NCI-H1436 treated with DMSO at 0.1 percent for 48 hours (cell line): ENCODE measurements around the gene RAD50.
"Not testable (repeated sequence)": the region's sequence is repeated elsewhere in the genome, so short reads cannot be mapped to it uniquely, and the experiment has no call there.

Source experiments
- DNase-seq: peaks from one replicate; lab custom pipeline; 2025; lab: John Stamatoyannopoulos, UW

Gene RAD50

DNA sequence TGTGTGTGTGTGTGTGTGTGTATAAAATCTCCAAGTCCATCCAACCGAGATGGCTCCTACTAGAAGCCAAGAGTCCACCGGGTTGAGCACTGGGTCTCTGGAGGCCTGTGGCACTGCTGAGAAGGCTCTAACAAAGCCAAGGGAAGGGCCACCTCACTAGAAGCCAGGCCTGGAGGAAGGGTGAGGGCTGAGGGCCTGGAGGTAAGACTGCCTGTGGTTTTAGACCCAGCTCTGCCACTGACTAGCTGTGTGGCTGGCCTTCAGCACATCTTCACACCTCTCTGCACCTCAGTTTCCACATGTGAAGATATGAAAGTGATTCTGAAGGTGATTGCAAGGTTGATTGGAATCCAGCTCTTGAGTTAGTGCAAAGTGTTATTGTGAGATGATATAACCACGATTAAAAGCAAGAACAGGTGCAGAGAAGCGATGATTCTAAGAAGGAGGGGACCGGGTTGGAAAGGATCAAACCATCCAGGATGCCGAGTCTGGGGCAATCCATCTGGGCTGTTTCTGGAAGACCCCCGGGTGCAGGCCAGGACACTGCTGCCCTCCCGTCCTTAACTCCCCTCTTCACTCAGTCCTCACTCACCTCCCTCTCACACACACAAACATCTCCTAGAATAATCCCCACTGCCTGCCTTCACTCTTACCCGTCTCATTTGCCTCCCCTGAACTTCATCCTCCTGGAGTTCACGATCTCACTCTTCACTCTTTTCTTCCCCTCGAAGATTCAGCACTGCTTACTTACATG lies 119.3 kb downstream of the RAD50 start:
- no peak for DNase-seq

DNA sequence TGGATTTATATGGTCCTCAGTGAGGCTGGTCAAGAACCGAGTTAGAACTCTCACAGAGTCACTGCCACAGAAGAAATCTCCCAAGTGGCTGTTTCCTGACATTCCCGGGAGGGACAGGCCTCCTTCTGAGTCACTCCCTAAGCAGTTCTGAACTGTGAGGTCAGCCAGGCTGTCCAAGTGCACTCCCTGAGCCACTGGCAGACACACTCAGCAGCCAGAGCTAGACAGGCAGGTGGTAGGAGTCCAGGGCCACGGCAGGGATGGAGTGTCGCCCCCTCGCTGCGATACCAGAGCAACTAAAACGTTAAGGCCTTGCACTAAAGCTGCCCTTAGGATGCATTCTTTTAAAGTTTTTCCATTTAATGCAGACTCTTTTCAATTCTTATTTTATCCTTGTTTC lies 120.4 kb downstream of the RAD50 start:
- DNase-seq = no peak

DNA sequence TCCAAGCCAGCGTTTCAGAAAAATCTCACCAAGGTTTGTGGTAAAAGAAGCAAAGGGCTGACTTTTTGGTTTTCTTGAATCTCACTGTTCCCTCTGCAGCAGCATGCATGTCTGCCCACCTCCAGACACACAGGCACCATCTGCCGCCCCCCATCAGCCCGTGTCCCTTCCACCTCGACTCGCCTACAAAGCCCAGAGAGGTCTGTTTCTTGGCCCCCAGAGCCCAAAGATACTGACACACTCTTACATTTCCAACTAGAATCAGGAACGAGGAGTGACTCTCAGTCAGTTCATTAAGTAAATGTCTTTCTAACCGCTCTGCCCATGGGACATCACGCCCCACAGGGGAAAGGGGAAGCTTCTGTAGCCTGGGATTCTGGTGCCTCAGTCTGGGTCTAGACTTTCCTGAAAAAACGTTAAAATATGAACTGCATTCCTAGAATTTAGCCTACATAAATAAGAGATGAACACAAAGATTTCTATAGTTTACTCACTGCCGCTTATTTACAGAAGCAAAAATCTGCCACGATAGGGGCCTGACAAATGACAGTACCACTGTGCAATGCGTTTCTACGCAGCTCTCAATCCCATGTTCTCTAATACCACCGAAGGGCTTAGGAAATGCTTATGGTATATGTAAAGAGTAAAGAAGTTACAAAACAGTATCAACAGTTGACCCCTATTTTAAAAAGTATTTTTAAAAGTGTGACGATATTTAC lies 121.1 kb downstream of the RAD50 start:
- no peak for DNase-seq

DNA sequence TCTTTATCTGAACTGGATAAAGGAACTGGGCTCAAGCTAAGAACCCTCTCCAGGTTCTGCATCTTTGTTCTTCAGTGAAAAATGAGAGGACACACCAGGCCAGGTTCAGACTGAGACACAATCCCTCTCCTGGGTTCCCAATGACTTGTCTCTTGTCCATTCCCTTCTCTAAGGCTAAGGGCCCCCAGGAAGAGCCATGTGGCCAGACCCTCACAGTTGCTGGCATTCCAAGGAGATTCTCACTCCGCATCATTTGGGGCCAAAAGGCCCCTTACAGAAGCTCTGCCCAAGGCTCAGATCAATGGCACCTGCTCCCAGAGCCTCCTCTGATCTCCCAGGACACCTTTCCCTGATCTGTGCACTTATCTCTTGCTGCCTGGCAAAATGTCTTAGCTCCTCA lies 122.0 kb downstream of the RAD50 start:
- no peak for DNase-seq

DNA sequence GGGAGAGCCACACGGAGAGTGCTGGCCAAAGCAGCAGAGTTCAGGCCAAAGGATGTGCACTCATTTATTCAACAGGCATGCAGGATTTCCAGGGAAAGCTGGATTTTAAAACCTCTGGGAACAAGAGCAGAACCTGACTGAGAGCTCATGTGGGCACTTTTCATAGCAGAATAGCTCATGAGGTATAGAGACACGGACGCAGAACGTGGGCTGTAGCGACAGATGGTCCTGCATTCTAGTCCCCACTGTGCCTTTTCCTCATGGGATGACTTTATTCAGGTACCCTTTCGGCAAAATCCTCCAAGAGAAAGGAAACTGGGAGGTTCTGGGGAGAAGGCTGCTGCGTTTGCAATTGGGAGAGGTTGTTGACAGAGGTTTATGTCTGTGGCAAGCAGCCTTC lies 122.4 kb downstream of the RAD50 start:
- no peak for DNase-seq

DNA sequence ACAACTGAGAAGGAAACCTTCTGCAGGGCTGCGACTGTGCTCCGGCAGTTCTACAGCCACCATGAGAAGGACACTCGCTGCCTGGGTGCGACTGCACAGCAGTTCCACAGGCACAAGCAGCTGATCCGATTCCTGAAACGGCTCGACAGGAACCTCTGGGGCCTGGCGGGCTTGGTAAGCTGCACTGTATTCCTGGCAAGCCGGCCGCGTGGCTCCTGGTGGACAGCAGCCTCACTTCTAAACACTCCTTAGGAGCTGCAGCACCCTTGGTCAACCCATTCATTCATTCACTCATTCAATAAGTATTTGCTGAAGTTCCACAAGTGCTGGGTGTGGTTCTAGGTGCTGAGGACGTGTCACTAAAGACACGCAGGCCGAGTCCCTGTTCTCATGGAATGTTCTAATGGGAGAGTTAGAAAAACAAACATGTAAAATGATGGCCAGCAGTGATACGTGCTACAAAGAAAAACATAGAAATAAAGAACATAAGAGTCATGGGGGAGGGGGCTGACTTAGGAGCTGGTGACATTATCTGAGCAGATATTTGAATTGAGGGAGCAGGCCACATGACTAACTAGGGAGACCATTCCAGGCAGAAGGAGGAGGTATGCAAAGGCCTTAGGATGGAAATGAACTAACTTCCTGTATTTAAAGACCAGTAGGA lies 123.1 kb downstream of the RAD50 start:
- DNase-seq = no peak

DNA sequence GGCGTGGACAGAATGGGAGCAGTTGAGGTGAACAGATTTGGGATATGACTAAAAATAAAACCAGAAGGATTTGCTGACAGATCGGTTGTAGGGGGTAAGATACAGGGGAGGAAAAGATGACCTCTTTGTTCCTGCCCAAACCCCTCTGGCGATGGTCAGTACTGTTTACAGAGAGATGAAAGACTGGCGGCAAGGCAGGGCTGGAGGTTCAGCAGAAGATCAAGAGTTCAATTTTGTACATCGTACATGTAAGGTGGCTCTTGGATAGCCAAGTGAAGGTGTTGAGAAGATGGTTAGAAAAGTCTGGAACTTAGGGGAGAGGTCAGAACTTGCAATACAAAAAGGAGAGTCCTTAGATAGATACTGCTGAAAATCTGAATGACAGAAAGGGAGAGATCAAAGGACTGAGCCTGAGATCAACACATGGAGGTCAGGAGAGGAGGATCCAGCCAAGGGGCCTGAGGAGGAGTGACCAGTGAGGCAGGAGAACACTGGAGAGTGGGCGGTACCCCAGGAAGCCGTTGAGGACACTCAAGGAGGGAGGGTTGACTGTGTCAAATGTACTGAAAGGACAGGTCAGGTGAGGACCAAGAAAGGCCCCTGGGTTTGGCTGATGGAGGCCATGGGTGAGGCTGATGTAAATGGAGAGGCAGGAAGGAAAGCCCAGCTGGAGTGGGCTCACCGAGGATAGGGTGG lies 124.2 kb downstream of the RAD50 start:
- DNase-seq = no peak

DNA sequence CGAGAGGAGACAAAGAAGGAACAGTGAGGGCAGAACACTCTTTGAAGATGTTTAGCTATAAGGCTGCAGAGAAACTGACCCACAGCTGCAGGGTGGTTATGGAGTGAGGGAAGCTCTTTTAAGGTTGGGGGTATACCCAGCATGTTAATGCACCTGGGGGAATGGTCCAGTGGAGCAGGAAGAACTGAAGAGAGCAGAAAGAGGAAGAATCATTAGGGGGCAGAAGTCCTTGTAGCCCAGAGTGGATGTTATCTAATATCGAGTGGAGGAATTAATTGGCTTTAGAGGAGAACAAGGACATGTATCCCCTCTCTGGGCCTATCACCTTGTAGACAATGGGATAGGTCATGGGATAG lies 124.7 kb downstream of the RAD50 start:
- DNase-seq = no peak

DNA sequence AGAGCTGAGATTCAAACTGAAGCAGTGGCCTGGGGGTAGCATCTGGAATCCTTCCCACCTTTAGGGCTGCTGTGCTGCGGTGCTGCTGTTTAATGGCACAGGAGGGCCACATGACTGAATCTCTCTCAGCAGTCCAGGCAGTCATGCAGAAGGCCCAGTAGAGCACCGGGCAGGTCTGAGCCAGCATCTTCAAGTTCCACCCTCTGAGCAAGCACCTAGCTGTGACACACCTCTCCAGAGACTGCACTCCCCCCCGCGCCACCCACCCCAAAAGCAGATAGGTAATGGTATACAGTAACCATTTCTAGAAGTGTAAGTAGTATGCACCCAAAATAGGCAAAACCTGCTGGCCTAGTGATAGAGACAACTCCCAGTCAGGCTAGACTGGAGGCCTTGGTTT lies 125.2 kb downstream of the RAD50 start:
- DNase-seq = no peak

DNA sequence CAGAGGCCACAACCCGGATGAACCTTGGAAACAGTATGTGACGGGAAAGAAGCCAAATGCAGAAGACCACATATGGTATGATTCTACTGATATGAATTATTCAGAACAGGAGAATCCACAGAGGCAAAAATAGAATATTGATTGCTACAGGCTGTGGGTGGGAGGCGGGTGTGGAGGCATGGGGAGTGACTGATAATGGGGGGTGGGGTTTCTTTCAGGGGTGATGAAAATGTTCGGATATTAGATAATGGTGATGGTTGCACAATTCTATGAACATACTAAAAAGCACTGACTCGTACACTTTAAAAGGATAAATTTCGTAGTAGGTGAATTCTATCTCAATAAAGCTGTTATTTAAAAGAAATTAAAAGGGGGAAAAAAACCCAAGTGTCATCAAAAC lies 127.7 kb downstream of the RAD50 start:
- no peak for DNase-seq

DNA sequence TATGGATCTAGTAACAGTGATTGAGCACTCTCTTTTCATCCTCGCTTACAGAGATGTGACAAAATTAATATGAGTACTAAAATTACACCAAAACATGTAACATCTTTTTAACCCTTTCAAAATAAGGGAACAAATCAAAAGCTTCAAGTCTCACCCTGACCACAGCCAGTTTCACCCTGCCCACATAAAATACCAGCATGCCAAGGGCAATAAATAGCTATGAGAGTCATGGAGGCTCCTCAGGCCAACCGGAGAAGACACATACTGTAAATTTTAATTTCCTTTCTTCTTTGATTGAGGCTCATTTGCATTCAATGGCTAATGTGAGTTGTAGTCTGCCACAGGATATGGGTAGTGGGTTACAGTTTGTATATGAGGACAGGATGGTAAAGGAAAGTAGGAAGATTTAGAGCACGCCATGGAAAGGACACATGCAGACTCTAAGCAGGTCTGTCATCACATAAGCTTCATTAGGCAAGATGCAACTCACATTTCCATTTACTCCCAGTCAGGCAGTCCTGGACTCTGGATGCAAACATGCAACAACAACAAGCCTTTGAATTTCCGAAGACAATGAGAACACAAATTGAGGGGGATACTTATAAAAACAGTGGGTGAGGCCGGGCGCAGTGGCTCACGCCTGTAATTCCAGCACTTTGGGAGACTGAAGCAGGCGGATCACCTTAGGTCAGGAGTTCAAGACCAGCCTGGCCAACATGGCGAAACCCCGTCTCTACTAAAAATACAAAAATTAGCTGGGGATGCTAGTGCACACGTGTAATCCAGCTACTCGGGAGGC lies 128.3 kb downstream of the RAD50 start:
- no peak for DNase-seq

DNA sequence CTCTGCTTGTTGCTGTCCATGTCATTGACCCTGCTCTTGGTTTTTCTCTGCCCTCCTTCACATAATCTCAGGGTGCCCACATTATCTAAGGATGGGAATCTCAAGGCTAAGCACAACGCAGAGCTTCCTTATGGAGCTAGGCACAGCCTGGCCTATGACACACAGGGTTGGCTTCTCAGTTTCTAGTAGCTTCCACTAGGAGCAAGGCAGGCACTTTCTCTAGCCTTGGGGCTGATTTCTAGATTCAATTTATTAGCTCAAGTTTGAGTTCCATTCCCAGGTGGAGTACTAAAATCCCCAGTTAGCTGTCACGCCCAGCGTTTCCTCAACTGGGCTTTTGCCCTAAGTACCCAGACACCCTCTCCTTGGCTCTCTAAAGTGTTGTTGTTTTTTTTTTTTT lies 129.4 kb downstream of the RAD50 start:
- no peak for DNase-seq

DNA sequence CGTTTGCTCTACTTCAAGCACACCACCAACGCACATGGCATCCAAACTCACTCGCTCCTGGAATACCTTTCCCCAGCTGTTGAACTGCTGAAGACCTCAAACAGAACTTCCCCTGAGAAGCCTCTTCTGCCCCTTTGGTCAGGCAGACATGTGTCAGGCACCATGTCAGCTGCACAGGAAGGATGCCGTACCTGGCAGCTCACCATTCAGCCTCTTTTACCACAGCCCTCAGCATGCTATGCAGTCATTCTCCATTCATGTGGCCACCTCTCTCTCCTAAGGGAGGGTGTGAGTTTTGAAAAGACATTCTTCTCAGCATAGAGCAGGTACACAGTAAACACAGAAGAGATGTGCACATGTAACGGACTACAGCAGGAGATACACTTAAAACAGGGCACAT lies 131.2 kb downstream of the RAD50 start:
- no peak for DNase-seq

DNA sequence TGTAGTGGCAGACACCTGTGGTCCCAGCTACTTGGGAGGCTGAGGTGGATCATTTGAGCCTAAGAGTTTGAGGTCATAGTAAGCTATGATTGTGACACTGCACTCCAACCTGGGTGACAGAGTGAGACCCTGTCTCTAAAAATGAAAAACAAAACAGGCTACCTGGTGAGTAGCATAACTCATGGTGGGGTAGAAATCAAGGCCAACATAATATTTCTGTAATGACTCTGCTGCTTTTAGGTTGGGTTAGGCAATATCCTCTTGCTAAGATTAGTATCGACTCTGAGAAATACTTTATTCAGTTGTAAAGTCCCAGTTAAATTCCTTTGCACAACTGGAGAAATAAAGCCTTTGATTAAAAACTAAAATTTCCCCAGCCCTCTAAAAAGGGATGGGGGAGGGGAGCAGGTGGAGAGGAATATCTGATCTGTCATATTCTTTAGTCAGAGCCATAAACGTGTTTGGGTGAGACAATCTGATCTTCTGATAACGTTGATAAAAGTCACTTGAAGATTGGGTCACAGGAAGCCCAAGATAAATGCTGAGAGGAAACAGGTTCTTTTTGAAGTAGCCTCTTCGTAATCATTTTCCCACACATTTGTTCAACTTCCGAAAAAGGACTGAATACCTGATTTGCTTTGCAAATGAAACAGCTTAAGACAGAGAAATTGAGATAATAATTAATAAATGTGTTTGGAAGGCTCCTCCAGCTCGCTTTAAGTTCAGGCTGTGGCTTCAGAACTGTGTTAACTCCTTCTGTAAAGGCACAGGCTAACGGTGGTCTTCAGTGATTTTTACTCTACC lies 132.0 kb downstream of the RAD50 start:
- no peak for DNase-seq

DNA sequence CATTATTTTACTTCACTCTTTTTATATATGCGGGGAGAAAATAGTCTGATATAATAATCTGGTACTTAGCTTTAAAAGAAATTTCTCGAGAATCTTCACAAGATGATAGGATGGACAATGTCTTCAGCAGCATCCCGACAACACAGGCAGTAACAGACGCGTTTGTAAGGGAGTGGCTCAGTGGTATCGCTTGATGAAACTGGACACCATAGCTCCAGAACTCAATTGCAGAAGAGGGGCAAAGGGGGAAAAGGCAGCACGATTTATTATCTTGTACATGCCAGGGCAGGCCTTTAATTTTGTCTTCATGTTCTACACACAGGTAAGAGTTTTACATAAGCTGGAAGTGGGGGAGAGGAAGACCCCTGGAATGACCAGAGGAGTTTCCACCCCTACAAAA lies 132.7 kb downstream of the RAD50 start:
- DNase-seq = no peak

DNA sequence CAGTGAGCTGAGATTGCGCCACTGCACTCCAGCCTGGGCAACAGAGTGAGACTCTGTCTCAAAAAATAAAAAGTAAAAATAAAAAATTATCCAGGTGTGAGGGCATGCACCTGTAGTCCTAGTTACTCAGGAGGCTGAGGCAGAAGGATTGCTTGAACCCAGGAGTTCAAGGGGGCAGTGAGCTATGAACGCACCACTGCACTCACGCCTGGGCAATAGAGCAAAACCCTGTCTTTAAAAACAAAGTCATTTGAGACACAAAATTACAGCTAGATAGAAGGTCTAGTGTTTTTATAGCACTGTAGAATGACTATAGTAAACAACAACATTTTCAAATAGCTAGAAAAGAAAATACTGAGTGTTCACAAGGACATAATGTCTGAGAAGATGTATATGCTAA lies 133.4 kb downstream of the RAD50 start:
- DNase-seq = no peak

DNA sequence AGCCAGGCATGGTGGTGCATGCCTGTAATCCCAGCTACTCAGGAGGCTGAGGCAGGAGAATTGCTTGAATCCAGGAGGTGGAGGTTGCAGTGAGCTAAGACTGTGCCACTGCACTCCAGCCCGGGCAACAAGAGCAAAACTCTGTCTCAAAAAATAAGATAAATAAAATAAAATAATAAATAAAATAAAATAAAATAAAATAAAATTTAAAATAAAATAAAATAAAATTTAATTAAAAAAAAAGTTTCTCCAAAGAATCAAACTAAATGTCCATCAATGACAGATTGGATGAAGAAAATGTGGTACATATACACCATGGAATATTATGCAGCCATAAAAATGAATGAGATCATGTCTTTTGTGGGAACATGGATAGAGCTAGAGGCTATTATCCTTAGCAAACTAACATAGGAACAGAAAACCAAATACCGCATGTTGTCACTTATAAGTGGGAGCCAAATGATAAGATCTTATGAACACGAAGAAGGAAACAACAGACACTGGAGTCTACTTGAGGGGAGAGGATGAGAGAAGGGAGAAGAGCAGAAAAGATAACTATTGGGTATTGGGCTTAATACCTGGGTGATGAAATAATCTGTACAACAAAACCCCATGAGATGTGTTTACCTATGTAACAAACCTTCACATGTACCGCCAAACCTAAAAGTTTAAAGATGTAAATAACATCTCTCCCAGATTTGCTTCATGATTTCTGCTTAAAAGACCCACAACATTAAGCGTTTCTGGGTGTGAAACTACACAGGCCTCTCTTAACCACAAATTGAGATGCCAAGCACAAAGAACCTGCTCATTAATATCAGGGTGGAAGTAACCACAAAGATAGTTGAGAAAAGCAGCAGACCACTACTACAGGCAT lies 135.2 kb downstream of the RAD50 start:
- not testable (repeated sequence) for DNase-seq

DNA sequence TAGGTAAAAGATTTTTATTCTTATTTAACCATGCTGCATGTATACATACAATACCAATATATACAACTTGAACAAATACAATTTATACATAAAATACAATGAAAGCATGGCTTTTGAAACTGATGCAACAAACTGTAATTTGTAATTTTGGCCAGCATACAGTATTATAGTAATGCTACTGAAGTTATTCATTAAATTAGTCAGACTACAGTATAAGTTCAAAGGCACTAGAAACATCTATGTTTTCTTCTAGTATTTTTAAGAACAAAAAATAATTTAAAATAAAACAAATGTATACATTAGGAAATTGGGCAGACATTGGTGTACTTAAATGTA lies 135.8 kb downstream of the RAD50 start:
- no peak for DNase-seq
